GM18868 (cell line): Measurements from ENCODE around the gene FAM222B.
A peak's percentile ranks its signal among the peaks of the same experiment; 100 is the strongest.
"Not testable (repeated sequence)": the region's sequence is repeated elsewhere in the genome, so short reads cannot be mapped to it uniquely, and the experiment has no call there.

ENCODE experiments used
- ATAC-seq: cut with Tn5 transposase; IDR thresholded peaks from one replicate; pipeline ENCODE4 v1.9.1; 2021; ENCODE audit warnings: mild to moderate bottlenecking, moderate library complexity; ENCODE audit not compliant: unreplicated experiment

The FAM222B gene

GRCh38 chr17:28871056-28871579 is 28.5 kb upstream of the FAM222B start:
- peak; percentile 84 for ATAC-seq

GRCh38 chr17:28867276-28867675 is 24.7 kb upstream of the FAM222B start:
- ATAC-seq, result no peak

DNA sequence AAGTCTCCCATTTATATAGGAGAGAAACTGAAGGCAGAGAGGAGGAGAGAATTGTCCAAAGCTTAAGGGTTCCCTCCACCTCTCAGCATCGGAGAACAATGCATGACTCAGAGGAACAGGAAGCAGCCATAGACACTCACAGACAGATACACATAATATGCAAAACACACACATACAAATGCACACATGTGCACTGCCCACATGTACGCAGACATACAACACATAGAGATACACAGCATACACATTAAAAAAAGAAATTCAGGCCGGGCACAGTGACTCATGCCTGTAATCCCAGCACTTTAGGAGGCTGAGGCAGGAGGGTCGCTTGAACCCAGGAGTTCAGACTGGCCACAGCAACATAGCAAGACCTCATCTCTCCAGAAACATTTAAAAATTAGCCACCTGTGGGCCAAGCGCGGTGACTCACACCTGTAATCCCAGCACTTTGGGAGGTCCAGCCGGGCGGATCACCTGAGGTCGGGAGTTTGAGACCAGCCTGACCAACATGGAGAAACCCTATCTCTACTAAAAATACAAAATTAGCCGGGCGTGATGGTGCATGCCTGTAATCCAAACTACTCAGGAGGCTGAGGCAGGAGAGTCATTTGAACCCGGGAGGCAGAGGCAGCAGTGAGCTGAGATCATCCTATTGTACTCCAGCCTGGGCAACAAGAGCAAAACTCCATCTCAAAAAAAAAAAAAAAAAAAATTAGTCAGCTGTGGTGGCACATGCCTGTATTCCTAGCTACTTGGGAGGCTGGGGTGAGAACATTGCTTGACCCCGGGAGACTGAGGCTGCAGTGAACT is 23.6 kb upstream of the FAM222B start:
- peak; percentile 55 for ATAC-seq

GRCh38 chr17:28864991-28865849 is 22.6 kb upstream of the FAM222B start:
- ATAC-seq, result no peak

DNA sequence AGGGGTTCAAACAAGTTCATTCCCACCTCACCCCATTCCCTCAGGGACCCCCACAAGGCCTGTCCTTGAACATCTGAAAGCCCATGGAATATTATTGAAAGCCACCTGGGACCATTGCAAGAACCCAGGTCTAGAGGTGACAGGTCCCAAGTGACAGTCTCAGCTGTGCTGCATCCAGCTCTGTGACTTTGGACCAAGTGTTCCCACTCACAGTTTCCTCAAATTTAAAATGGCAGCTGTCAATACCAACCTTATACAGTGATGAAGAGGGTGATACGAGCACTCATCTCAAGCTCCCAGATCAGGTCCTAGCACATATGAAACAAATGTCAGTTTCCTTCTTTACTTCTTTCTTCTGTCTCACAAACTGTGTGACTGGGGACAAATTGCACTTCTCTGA is 21.4 kb upstream of the FAM222B start:
- no peak for ATAC-seq

DNA sequence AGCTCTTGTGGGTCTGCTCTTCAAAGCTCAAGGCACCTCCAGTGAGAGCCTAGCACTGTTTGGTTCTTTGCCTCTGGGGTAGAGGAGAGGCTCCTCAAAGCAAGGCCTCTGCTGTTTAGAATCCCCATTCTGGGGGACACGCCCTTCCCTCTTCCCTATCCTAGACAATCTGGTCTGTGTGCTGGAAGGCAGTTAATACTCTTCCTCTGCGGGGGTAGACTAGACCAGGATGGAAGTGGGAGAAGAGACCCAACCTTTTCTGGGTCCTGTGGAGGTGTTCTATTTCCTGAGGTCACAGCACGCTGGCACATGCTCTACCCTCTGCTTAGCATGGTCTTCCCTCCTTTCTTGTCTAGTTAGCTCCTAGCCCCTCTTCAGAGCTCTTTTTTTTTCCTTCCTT is 20.0 kb upstream of the FAM222B start:
- no peak for ATAC-seq

DNA sequence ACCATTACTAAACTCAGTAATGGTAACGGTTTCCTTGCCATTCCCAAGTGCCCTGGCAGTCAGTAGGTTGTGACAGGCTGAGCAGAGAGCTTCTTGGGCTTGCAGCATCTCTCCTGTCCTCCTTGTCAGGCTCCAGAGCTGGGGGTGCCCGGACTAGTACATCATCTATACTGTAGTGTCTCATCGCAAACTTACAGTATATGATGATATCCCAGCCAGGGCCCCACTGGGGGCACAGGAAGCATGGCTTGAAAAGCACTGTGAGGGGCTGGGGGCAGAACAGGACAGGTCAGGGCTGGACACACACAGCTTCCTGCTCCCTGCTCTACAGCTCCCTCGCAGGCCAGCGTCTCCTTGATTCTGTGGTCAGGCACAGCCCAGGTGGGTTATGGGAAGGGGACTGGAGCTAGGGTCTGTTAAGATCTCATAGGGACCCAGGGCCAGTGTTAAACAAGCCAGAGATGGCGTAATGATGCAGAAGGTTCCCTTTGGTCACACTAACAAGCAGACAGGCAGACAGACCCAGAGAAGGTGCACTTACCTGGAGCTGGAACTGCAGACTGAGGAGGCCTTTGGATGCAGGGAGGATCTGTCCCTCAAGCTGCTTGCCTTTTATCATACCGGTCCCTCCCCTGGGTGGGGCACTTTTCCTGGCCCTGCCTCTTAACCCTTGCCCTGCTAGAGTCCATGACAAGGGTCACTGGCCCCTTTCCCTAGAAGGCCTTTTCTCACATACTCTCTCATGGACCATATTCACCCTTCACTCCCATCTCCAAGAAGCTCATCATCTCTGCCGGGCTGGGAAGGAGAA is 19.0 kb upstream of the FAM222B start:
- ATAC-seq, result no peak

GRCh38 chr17:28860363-28860808 is 17.8 kb upstream of the FAM222B start:
- ATAC-seq, result no peak

- ATAC-seq, result no peak
These were observed 16.3 kb upstream of the FAM222B start for GRCh38 chr17:28858801-28859355.

DNA sequence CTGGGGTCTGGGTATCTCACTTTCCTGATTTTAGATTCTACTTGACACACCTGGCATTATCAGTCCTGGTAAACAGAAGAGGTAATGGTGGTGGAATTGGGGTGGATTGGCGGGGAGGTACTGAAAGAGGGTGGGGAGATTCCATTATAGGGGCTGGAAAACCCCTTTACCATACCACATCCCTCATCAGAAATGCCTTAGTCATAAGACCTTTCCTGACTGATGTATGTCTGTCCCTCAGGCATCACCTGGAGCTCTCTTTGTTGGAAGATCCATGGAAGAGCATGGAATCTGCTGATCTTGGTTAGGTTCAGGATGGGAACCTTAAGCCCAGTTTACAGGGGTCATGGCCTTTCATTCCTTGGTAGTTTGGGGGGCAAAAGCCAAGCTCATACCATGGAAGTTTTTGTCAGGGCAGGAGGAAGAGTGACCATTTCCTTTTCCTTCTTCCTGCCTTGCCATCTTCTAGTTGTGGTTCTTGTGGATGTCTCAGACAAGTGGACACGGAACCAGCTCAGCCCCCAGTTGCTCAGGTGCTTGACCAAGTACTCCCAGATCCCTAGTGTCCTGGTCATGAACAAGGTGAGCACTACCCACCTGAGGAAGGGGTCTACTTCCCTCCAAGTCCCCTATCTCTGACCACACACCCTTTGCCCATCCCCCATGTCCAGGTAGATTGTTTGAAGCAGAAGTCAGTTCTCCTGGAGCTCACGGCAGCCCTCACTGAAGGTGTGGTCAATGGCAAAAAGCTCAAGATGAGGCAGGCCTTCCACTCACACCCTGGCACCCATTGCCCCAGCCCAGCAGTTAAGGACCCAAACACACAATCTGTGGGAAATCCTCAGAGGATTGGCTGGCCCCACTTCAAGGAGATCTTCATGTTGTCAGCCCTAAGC is 15.6 kb upstream of the FAM222B start:
- no peak for ATAC-seq

DNA sequence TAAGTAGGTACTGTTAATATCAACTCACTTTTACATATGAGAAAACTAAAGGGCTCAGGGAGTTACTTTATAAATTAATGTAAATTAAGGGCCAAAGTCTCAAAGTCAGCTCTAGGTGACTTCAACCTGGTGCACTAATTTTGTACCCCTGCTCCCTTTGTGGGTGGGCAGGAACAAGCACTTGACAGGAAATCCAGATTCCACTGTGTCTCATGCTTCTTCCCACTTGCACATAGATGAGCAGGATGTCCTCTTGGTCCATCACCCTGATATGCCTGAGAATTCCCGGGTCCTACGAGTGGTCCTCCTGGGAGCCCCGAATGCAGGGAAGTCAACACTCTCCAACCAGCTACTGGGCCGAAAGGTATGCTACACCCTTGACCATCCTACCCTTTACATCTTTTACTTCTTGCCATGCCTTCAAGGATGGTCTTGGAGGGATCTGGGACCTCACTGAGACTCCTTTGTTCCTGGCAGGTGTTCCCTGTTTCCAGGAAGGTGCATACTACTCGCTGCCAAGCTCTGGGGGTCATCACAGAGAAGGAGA is 13.5 kb upstream of the FAM222B start:
- ATAC-seq, result no peak

GRCh38 chr17:28855336-28855679 is 12.7 kb upstream of the FAM222B start:
- no peak for ATAC-seq

GRCh38 chr17:28854457-28855335 is 12.1 kb upstream of the FAM222B start, which contains the start of gene ERAL1:
Gene ERAL1, plus strand, starts transcription at chr17:28855016. Its CDS starts 19 bp downstream, at chr17:28855035.
- peak; percentile 96 for ATAC-seq

- no peak for ATAC-seq
These were observed 10.7 kb upstream of the FAM222B start for GRCh38 chr17:28853295-28853694.

DNA sequence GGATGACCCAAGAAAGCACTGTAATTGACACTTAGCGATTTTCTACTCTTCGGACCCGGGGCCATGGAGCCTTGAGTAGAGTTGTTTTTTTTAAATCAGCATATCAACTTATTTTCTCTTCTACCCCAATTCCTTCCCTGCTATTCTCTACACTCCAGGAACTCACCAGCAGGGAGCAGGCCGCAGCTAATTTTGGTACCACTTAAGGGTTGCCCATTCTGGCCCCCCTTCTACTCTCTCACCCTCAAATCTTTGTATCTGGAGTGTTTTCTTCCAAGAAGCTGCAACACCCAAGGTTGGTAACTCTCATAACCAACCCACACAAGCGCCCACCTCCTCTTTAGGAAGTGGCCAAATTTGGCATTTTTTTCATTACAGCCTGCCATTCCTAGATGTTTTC is 6.7 kb upstream of the FAM222B start:
- no peak for ATAC-seq

- ATAC-seq, result not testable (repeated sequence)
These were observed 6.1 kb upstream of the FAM222B start for GRCh38 chr17:28848667-28849066.

GRCh38 chr17:28846699-28847098 is 4.1 kb upstream of the FAM222B start:
- ATAC-seq, result not testable (repeated sequence)

- no peak for ATAC-seq
These were observed 3.6 kb upstream of the FAM222B start for GRCh38 chr17:28846231-28846630.
